HUES6 (cell line): ENCODE data around the gene TENM3.

ENCODE experiments used
- H3K27ac ChIP-seq: 2 replicates; pipeline ENCODE4 v1.7.0; 2013; ENCODE audit warnings: low read depth, mild to moderate bottlenecking, low read length, inconsistent platforms
- H3K27me3 ChIP-seq: 2 replicates; pipeline ENCODE4 v1.6.1; 2013; ENCODE audit warnings: low read length; ENCODE audit not compliant: control insufficient read depth, insufficient read depth
- H3K36me3 ChIP-seq: 2 replicates; pipeline ENCODE4 v1.6.1; 2013; ENCODE audit warnings: low read length; ENCODE audit not compliant: control insufficient read depth, insufficient read depth
- H3K4me1 ChIP-seq: 2 replicates; pipeline ENCODE4 v1.6.1; 2013; ENCODE audit warnings: low read length; ENCODE audit not compliant: control insufficient read depth, insufficient read depth
- H3K4me3 ChIP-seq: 2 replicates; pipeline ENCODE4 v1.5.1; 2013; ENCODE audit warnings: low read depth, low read length
- H3K9ac ChIP-seq: one replicate; pipeline ENCODE4 v1.6.1; 2013; ENCODE audit warnings: mild to moderate bottlenecking, low read length
- H3K9me3 ChIP-seq: 2 replicates; pipeline ENCODE4 v1.6.1; 2013; ENCODE audit warnings: low read depth, low read length; ENCODE audit not compliant: control insufficient read depth, insufficient read depth

TENM3 gene

GRCh38 chr4:182448281-182449151 lies 205.3 kb downstream of the TENM3 start:
- Histone ChIP-seq H3K9me3 (no peaks in the 10 kb centered on the region), H3K27ac (peak overlapping the region; percentile 37; the same call in 1 of the 2 replicates), H3K4me3 (peak overlapping the region; percentile 79), H3K9ac (peak overlapping the region; percentile 83), H3K36me3 (no peaks in the 10 kb centered on the region), H3K4me1 (peaks cover 32% of the 10 kb centered on the region), H3K27me3 (peaks cover 12% of the 10 kb centered on the region)

GRCh38 chr4:182449186-182449929 lies 206.2 kb downstream of the TENM3 start:
- Histone ChIP-seq H3K27ac (no peak overlapping the region), H3K36me3 (no peaks in the 10 kb centered on the region), H3K9ac (peak overlapping the region; percentile 72), H3K4me3 (peak overlapping the region; percentile 79), H3K27me3 (peaks cover 12% of the 10 kb centered on the region), H3K4me1 (peaks cover 41% of the 10 kb centered on the region), H3K9me3 (no peaks in the 10 kb centered on the region)

- Histone ChIP-seq H3K4me1 (peaks cover 46% of the 10 kb centered on the region), H3K27me3 (peaks cover 12% of the 10 kb centered on the region), H3K9ac (peak overlapping the region; percentile 72), H3K36me3 (no peaks in the 10 kb centered on the region), H3K9me3 (no peaks in the 10 kb centered on the region), H3K4me3 (peak overlapping the region; percentile 79), H3K27ac (no peak overlapping the region)
Measured at GRCh38 chr4:182449930-182450439, 206.8 kb downstream of the TENM3 start.

- no peaks in the 10 kb centered on the region for H3K9me3 ChIP-seq
- peaks cover 50% of the 10 kb centered on the region for H3K4me1 ChIP-seq
- no peak overlapping the region for H3K9ac ChIP-seq
- H3K36me3 ChIP-seq = no peaks in the 10 kb centered on the region
- no peak overlapping the region for H3K4me3 ChIP-seq
- peaks cover 12% of the 10 kb centered on the region for H3K27me3 ChIP-seq
- H3K27ac ChIP-seq = no peak overlapping the region
Measured at GRCh38 chr4:182451441-182451840, 208.2 kb downstream of the TENM3 start.

- H3K27me3 ChIP-seq = no peaks in the 10 kb centered on the region
- H3K4me1 ChIP-seq = peaks cover 44% of the 10 kb centered on the region
- H3K9ac ChIP-seq = no peak overlapping the region
- no peak overlapping the region for H3K27ac ChIP-seq
- H3K4me3 ChIP-seq = no peak overlapping the region
- no peaks in the 10 kb centered on the region for H3K9me3 ChIP-seq
- no peaks in the 10 kb centered on the region for H3K36me3 ChIP-seq
Measured at GRCh38 chr4:182453830-182454229, 210.6 kb downstream of the TENM3 start.

- H3K4me1 ChIP-seq = peaks cover 44% of the 10 kb centered on the region
- no peaks in the 10 kb centered on the region for H3K9me3 ChIP-seq
- H3K27me3 ChIP-seq = no peaks in the 10 kb centered on the region
- H3K9ac ChIP-seq = no peak overlapping the region
- no peak overlapping the region for H3K4me3 ChIP-seq
- H3K27ac ChIP-seq = no peak overlapping the region
- no peaks in the 10 kb centered on the region for H3K36me3 ChIP-seq
Measured at GRCh38 chr4:182454440-182455013, 211.3 kb downstream of the TENM3 start.

GRCh38 chr4:182465114-182465513 lies 221.9 kb downstream of the TENM3 start:
- no peak overlapping the region for H3K4me3 ChIP-seq

GRCh38 chr4:182465979-182466378 lies 222.8 kb downstream of the TENM3 start:
- Histone ChIP-seq H3K27ac (no peak overlapping the region), H3K4me3 (no peak overlapping the region), H3K36me3 (no peaks in the 10 kb centered on the region), H3K9me3 (no peaks in the 10 kb centered on the region), H3K9ac (no peak overlapping the region), H3K4me1 (peaks cover 8% of the 10 kb centered on the region; the same call in 1 of the 2 replicates), H3K27me3 (no peaks in the 10 kb centered on the region)

More at GRCh38 chr4:182465114-182465513, 221.9 kb downstream of the TENM3 start:
- H3K9ac ChIP-seq = no peak overlapping the region
- no peaks in the 10 kb centered on the region for H3K36me3 ChIP-seq
- H3K4me1 ChIP-seq = peaks cover 2% of the 10 kb centered on the region; the same call in 1 of the 2 replicates
- H3K9me3 ChIP-seq = no peaks in the 10 kb centered on the region
- no peaks in the 10 kb centered on the region for H3K27me3 ChIP-seq
- no peak overlapping the region for H3K27ac ChIP-seq

GRCh38 chr4:182470215-182470614 lies 227.0 kb downstream of the TENM3 start:
- Histone ChIP-seq H3K9ac (no peak overlapping the region), H3K27me3 (no peaks in the 10 kb centered on the region), H3K4me3 (no peak overlapping the region), H3K27ac (peak overlapping the region; percentile 56; the same call in 1 of the 2 replicates), H3K9me3 (peaks cover 7% of the 10 kb centered on the region), H3K36me3 (0 out of 2 replicates have a peak, but pooled peaks cover 2% of the 10 kb centered on the region), H3K4me1 (peaks cover 8% of the 10 kb centered on the region; the same call in 1 of the 2 replicates)

GRCh38 chr4:182475539-182475938 lies 232.3 kb downstream of the TENM3 start:
- Histone ChIP-seq H3K4me1 (peaks cover under 1% of the 10 kb centered on the region; the same call in 1 of the 2 replicates), H3K27me3 (no peaks in the 10 kb centered on the region), H3K9ac (no peak overlapping the region), H3K36me3 (0 out of 2 replicates have a peak, but pooled peaks cover 2% of the 10 kb centered on the region), H3K4me3 (no peak overlapping the region), H3K9me3 (peaks cover 7% of the 10 kb centered on the region), H3K27ac (no peak overlapping the region)
